HG03135 (cell line): Measurements from ENCODE around the gene RPTOR.

ENCODE experiments used
- ATAC-seq: cut with Tn5 transposase; IDR thresholded peaks from one replicate; pipeline ENCODE4 v1.9.1; 2021; ENCODE audit warnings: mild to moderate bottlenecking, moderate library complexity; ENCODE audit not compliant: unreplicated experiment

The RPTOR gene

GRCh38 chr17:80663781-80664206 is 119.2 kb downstream of the RPTOR start:
- no peak for ATAC-seq

- no peak for ATAC-seq
Measured at GRCh38 chr17:80664217-80664790, 119.7 kb downstream of the RPTOR start.

- no peak for ATAC-seq
Measured at GRCh38 chr17:80665792-80666191, 121.2 kb downstream of the RPTOR start.

GRCh38 chr17:80666867-80667266 is 122.2 kb downstream of the RPTOR start:
- no peak for ATAC-seq

- ATAC-seq: no peak
Measured at GRCh38 chr17:80667462-80668277, 123.0 kb downstream of the RPTOR start.

GRCh38 chr17:80668375-80669148 is 123.9 kb downstream of the RPTOR start:
- ATAC-seq: no peak

- ATAC-seq: no peak
Measured at GRCh38 chr17:80671039-80671824, 126.6 kb downstream of the RPTOR start.

- ATAC-seq: no peak
Measured at GRCh38 chr17:80671825-80672110, 127.1 kb downstream of the RPTOR start.

- no peak for ATAC-seq
Measured at GRCh38 chr17:80673152-80673920, 128.7 kb downstream of the RPTOR start.

GRCh38 chr17:80675438-80676095 is 130.9 kb downstream of the RPTOR start:
- ATAC-seq: no peak

- no peak for ATAC-seq
Measured at GRCh38 chr17:80676096-80676466, 131.4 kb downstream of the RPTOR start.

- no peak for ATAC-seq
Measured at GRCh38 chr17:80676564-80676963, 131.9 kb downstream of the RPTOR start.

- ATAC-seq: no peak
Measured at GRCh38 chr17:80677214-80677756, 132.6 kb downstream of the RPTOR start.

- no peak for ATAC-seq
Measured at GRCh38 chr17:80679816-80680215, 135.2 kb downstream of the RPTOR start.

- ATAC-seq: no peak
Measured at GRCh38 chr17:80681215-80681614, 136.6 kb downstream of the RPTOR start.

- no peak for ATAC-seq
Measured at GRCh38 chr17:80682372-80682771, 137.7 kb downstream of the RPTOR start.

GRCh38 chr17:80683625-80684104 is 139.0 kb downstream of the RPTOR start:
- ATAC-seq: no peak

- ATAC-seq: no peak
Measured at GRCh38 chr17:80687839-80688238, 143.2 kb downstream of the RPTOR start.

- ATAC-seq: no peak
Measured at GRCh38 chr17:80689129-80689619, 144.5 kb downstream of the RPTOR start.
